GM23338 (cell line): Measurements from ENCODE around the gene BMPR1B. TPM values are rescaled to one million over a fixed set of nuclear protein-coding genes. Genes with fewer than 3 reads are reported as not detected.

Source experiments
- ATAC-seq: fragments of 200-7000 bp; cut with Tn5 transposase; 3 replicates; pipeline ENCODE4 v1.9.1; 2020
- DNase-seq: peaks from one replicate; pipeline ENCODE4 v3.0.0-alpha.2; 2015; ENCODE audit warnings: low spot score
- H2AFZ ChIP-seq: fragments of 200-600 bp; sonication (generic); 2 replicates; pipeline ENCODE4 v1.8.0; 2016; ENCODE audit warnings: antibody characterized with exemption, mild to moderate bottlenecking, moderate library complexity
- H3F3A ChIP-seq: fragments of 200-600 bp; sonication (generic); replicated peaks from 2 replicates; pipeline ENCODE4 v1.8.0; 2017; ENCODE audit warnings: antibody characterized with exemption, mixed run types, low read depth
- H3K27ac ChIP-seq: fragments of 200-600 bp; sonication (generic); 2 replicates; pipeline ENCODE4 v1.6.1; 2016; ENCODE audit warnings: low read depth
- H3K27me3 ChIP-seq: fragments of 200-600 bp; sonication (generic); 2 replicates; pipeline ENCODE4 v1.8.0; 2016; ENCODE audit warnings: mild to moderate bottlenecking, mixed run types, moderate library complexity; ENCODE audit not compliant: insufficient read depth
- H3K36me3 ChIP-seq: fragments of 200-600 bp; sonication (generic); 2 replicates; pipeline ENCODE4 v1.8.0; 2016; ENCODE audit warnings: mild to moderate bottlenecking; ENCODE audit not compliant: insufficient read depth
- H3K4me1 ChIP-seq: fragments of 200-600 bp; sonication (generic); 2 replicates; pipeline ENCODE4 v1.8.0; 2016; ENCODE audit warnings: mild to moderate bottlenecking, moderate library complexity; ENCODE audit not compliant: insufficient read depth
- H3K4me2 ChIP-seq: fragments of 200-600 bp; sonication (generic); 2 replicates; pipeline ENCODE4 v1.7.1; 2017; ENCODE audit warnings: mixed run types
- H3K4me3 ChIP-seq: fragments of 200-600 bp; sonication (generic); 2 replicates; pipeline ENCODE4 v1.6.1; 2016; ENCODE audit warnings: mixed run types
- H3K79me2 ChIP-seq: fragments of 200-600 bp; sonication (generic); replicated peaks from 2 replicates; pipeline ENCODE4 v1.8.0; 2017; ENCODE audit warnings: mild to moderate bottlenecking; ENCODE audit not compliant: insufficient read depth
- H3K9me2 ChIP-seq: fragments of 200-600 bp; sonication (generic); 2 replicates; pipeline ENCODE4 v1.8.0; 2017; ENCODE audit not compliant: insufficient read depth
- H4K20me1 ChIP-seq: fragments of 200-600 bp; sonication (generic); replicated peaks from 2 replicates; pipeline ENCODE4 v1.8.0; 2017; ENCODE audit warnings: mild to moderate bottlenecking; ENCODE audit not compliant: insufficient read depth
- H3K27ac Mint-ChIP-seq: 2 replicates; pipeline ENCODE4 v1.8.0; 2020; ENCODE audit warnings: inconsistent platforms, mild to moderate bottlenecking, moderate library complexity, mixed read lengths
- H3K27me3 Mint-ChIP-seq: 3 replicates; pipeline ENCODE4 v1.8.0; 2022; ENCODE audit warnings: low read depth, mild to moderate bottlenecking, moderate library complexity, mixed read lengths, inconsistent platforms; ENCODE audit not compliant: insufficient read depth, poor library complexity
- H3K36me3 Mint-ChIP-seq: 3 replicates; pipeline ENCODE4 v1.8.0; 2021; ENCODE audit warnings: low read depth, mild to moderate bottlenecking, inconsistent platforms, moderate library complexity, mixed read lengths
- H3K4me1 Mint-ChIP-seq: 3 replicates; pipeline ENCODE4 v1.8.0; 2020; ENCODE audit warnings: mild to moderate bottlenecking, inconsistent platforms, mixed read lengths
- H3K4me3 Mint-ChIP-seq: 3 replicates; pipeline ENCODE4 v1.8.0; 2021; ENCODE audit warnings: moderate library complexity, mild to moderate bottlenecking, inconsistent platforms, mixed read lengths
- H3K9me3 Mint-ChIP-seq: 3 replicates; pipeline ENCODE4 v1.8.0; 2020; ENCODE audit warnings: moderate library complexity, mild to moderate bottlenecking, inconsistent platforms, mixed read lengths
- CREB1 ChIP-seq: fragments of 250-450 bp; sonication (Bioruptor Pico); IDR thresholded peaks from 2 replicates; pipeline ENCODE4 v1.5.0; 2020; ENCODE audit warnings: low read depth, mild to moderate bottlenecking, moderate library complexity
- EZH2phosphoT487 ChIP-seq: fragments of 200-600 bp; sonication (generic); IDR thresholded peaks from one replicate; pipeline ENCODE4 v1.8.1; 2018; ENCODE audit warnings: antibody characterized with exemption; ENCODE audit not compliant: unreplicated experiment
- NANOG ChIP-seq: IDR thresholded peaks from 2 replicates; pipeline ENCODE4 v1.6.1; 2016; ENCODE audit warnings: antibody characterized with exemption, borderline replicate concordance
- ZNF114 ChIP-seq: fragments of 250-450 bp; sonication (Bioruptor Pico); IDR thresholded peaks from 2 replicates; pipeline ENCODE4 v1.5.0; 2020; ENCODE audit warnings: mild to moderate bottlenecking, moderate library complexity
- ZNF331 ChIP-seq: fragments of 250-450 bp; sonication (Bioruptor Pico); IDR thresholded peaks from 2 replicates; pipeline ENCODE4 v1.5.0; 2020; ENCODE audit warnings: low read depth, mild to moderate bottlenecking, moderate library complexity
- polyA plus RNA-seq: library from polyadenylated mRNA; unstranded; fragments of >200 nt; fragmentation: Nextera tagmentation; extraction: Ambion mirVana; gene quantifications from 2 replicates; pipeline ENCODE4 v1.2.1, GENCODE V29; 2016
- total RNA-seq: library from RNA; depleted of rRNA; stranded (reverse); fragments of >200 nt; shearing (Covaris generic); gene quantifications from 2 replicates; pipeline ENCODE4 v1.2.3, GENCODE V29; 2014
- TF ChIP-seq, protein P1 (sequence below): IDR thresholded peaks from one replicate; pipeline ENCODE4 v1.6.1; 2018; ENCODE audit warnings: antibody characterized with exemption; ENCODE audit not compliant: unreplicated experiment
- TF ChIP-seq, protein P2 (sequence below): IDR thresholded peaks from 2 replicates; pipeline ENCODE4 v1.6.1; 2016; ENCODE audit warnings: antibody characterized with exemption
- TF ChIP-seq, protein P3 (sequence below), 2 experiments: fragments of 200-600 bp in 1 of 2; sonication (generic) in 1 of 2; conservative IDR thresholded peaks; 2 replicates each; pipeline versions ENCODE4 v1.5.1 to v1.6.1; 2016 to 2017; ENCODE audit warnings: antibody characterized with exemption in 2 of 2, low read depth in 2 of 2, mild to moderate bottlenecking in 2 of 2, moderate library complexity in 1 of 2

The BMPR1B gene
- total and polyA plus RNA-seq, 2 experiments from 2014 or later = 0.48 to 1.0 TPM

DNA sequence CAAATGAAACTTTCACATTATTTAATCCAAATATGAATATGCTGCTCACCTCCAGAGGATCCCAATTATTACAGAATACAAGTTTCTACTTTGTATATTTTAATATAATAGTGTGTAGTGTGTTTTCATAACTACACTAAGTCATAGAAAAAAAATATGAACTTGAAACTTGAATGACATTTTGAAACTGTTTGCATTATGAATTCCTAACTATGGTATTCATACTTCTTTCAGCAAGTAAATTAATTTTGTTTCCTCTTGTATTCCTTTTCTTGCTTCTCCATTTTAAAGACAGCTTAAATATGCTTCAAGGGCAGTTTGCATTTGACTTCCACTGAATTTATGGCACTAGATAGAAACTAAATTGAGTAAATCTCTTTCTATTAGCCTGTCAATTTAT is 177.1 kb downstream of the BMPR1B start:
- H3K27ac ChIP-seq = no peak overlapping the region
- no peak for DNase-seq
- peaks cover 6% of the 10 kb centered on the region for H3K4me1 ChIP-seq
- no peak overlapping the region for H3K27ac Mint-ChIP-seq
- peaks cover 21% of the 10 kb centered on the region for H3K4me1 Mint-ChIP-seq
- ATAC-seq = no peak
- TF ChIP-seq ZNF331 (CRISPR knock-in tag) (no peak), NANOG (no peak), EZH2phosphoT487 (no peak), ZNF114 (CRISPR knock-in tag) (no peak), CREB1 (no peak)
- TF ChIP-seq, protein P1, sequence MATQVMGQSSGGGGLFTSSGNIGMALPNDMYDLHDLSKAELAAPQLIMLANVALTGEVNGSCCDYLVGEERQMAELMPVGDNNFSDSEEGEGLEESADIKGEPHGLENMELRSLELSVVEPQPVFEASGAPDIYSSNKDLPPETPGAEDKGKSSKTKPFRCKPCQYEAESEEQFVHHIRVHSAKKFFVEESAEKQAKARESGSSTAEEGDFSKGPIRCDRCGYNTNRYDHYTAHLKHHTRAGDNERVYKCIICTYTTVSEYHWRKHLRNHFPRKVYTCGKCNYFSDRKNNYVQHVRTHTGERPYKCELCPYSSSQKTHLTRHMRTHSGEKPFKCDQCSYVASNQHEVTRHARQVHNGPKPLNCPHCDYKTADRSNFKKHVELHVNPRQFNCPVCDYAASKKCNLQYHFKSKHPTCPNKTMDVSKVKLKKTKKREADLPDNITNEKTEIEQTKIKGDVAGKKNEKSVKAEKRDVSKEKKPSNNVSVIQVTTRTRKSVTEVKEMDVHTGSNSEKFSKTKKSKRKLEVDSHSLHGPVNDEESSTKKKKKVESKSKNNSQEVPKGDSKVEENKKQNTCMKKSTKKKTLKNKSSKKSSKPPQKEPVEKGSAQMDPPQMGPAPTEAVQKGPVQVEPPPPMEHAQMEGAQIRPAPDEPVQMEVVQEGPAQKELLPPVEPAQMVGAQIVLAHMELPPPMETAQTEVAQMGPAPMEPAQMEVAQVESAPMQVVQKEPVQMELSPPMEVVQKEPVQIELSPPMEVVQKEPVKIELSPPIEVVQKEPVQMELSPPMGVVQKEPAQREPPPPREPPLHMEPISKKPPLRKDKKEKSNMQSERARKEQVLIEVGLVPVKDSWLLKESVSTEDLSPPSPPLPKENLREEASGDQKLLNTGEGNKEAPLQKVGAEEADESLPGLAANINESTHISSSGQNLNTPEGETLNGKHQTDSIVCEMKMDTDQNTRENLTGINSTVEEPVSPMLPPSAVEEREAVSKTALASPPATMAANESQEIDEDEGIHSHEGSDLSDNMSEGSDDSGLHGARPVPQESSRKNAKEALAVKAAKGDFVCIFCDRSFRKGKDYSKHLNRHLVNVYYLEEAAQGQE = no peak
- TF ChIP-seq, protein P2, sequence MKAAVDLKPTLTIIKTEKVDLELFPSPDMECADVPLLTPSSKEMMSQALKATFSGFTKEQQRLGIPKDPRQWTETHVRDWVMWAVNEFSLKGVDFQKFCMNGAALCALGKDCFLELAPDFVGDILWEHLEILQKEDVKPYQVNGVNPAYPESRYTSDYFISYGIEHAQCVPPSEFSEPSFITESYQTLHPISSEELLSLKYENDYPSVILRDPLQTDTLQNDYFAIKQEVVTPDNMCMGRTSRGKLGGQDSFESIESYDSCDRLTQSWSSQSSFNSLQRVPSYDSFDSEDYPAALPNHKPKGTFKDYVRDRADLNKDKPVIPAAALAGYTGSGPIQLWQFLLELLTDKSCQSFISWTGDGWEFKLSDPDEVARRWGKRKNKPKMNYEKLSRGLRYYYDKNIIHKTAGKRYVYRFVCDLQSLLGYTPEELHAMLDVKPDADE = no peak
- H3K4me2 ChIP-seq = no peak overlapping the region
- no peaks in the 10 kb centered on the region for H3K36me3 ChIP-seq
- H3K36me3 Mint-ChIP-seq = no peaks in the 10 kb centered on the region
- H3K9me2 ChIP-seq = no peaks in the 10 kb centered on the region
- no peaks in the 10 kb centered on the region for H4K20me1 ChIP-seq
- H3K9me3 Mint-ChIP-seq = no peaks in the 10 kb centered on the region
- H3K79me2 ChIP-seq = no peaks in the 10 kb centered on the region
- H3K4me3 ChIP-seq = no peak overlapping the region
- H3F3A ChIP-seq = no peaks in the 10 kb centered on the region
- no peaks in the 10 kb centered on the region for H3K27me3 ChIP-seq
- peaks cover 5% of the 10 kb centered on the region for H3K27me3 Mint-ChIP-seq
- no peak overlapping the region for H2AFZ ChIP-seq
- no peak overlapping the region for H3K4me3 Mint-ChIP-seq

DNA sequence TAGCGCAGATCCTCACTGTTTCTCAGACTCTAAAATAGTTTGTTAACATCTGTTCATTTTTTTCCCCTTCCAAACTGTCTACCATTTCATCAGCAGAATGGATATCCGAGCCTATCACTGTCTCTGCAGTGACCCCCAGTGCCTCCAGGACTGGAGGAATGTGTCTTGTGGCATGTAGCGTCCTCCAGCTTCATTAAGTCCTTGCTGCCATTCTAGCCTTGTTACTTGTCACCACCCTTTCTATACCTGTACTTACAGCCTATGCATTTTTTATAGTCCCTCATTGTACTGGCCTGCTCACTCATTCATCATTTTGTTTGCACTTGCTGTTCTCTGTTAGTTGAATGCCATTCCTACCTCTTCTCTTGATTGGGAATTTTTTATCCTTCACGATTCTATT is 179.1 kb downstream of the BMPR1B start:
- Histone ChIP-seq H3F3A (no peaks in the 10 kb centered on the region), H3K9me2 (no peaks in the 10 kb centered on the region), H3K36me3 (no peaks in the 10 kb centered on the region), H4K20me1 (no peaks in the 10 kb centered on the region), H3K4me3 (no peak overlapping the region), H2AFZ (no peak overlapping the region), H3K4me1 (peaks cover 10% of the 10 kb centered on the region; the same call in 1 of the 2 replicates), H3K4me2 (no peak overlapping the region), H3K27me3 (no peaks in the 10 kb centered on the region), H3K27ac (no peak overlapping the region), H3K79me2 (no peaks in the 10 kb centered on the region)
- ATAC-seq = peak; percentile 60
- peaks cover 3% of the 10 kb centered on the region for H3K27me3 Mint-ChIP-seq
- no peak overlapping the region for H3K27ac Mint-ChIP-seq
- no peak overlapping the region for H3K4me3 Mint-ChIP-seq
- H3K36me3 Mint-ChIP-seq = no peaks in the 10 kb centered on the region
- peaks cover 22% of the 10 kb centered on the region; the same call in 2 of the 3 replicates for H3K4me1 Mint-ChIP-seq
- no peaks in the 10 kb centered on the region for H3K9me3 Mint-ChIP-seq
- DNase-seq = peak; percentile 44
- TF ChIP-seq, protein P1 = no peak
- TF ChIP-seq, protein P3, sequence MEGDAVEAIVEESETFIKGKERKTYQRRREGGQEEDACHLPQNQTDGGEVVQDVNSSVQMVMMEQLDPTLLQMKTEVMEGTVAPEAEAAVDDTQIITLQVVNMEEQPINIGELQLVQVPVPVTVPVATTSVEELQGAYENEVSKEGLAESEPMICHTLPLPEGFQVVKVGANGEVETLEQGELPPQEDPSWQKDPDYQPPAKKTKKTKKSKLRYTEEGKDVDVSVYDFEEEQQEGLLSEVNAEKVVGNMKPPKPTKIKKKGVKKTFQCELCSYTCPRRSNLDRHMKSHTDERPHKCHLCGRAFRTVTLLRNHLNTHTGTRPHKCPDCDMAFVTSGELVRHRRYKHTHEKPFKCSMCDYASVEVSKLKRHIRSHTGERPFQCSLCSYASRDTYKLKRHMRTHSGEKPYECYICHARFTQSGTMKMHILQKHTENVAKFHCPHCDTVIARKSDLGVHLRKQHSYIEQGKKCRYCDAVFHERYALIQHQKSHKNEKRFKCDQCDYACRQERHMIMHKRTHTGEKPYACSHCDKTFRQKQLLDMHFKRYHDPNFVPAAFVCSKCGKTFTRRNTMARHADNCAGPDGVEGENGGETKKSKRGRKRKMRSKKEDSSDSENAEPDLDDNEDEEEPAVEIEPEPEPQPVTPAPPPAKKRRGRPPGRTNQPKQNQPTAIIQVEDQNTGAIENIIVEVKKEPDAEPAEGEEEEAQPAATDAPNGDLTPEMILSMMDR (conservative IDR thresholded peaks at IDR 0.05; ENCODE audit: low read depth in 2 of 2) = peak in 1 of 2 experiments; percentile 14; a peak in 1 of 4 replicates
